ENCODE results near the gene RRBP1. TPM values are rescaled to one million over a fixed set of nuclear protein-coding genes. Genes with fewer than 3 reads are reported as not detected.

Gene RRBP1
- total and polyA plus RNA-seq, 7 experiments from 2014 or later, result 4.1 to 73.9 (median 28.1) TPM

DNA sequence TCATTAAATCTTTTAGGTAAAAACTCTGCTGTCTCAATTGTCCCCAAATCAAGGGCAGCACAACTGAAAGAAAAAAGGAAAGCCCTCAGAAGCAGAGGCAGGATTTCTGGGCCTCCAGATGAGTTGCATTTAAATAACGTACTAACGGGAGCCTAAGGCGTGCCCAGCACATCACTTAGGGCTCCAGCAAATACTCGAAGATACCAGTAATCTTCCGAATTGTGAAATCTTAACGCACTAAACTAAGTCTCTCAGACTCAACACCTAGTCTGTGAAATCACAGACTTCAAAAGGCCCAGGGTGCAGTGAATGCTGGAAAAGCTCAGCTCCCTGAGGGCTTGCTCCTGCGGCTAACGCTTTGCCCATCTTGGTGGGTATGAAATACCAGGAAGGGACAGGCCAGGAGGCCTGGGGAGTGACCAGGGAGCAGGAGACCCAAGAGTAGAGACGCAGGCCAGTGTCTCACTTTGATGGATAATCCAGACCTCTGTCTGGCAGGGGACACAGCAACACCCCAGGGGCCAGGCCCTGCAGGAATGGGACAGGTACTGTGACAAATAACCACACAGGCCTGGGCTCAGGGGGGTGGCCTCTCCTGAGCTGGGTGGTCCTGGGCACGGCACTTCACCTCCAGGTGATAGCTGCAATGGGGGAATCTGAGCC is 36.4 kb downstream of the RRBP1 start:
- no peaks in the 10 kb centered on the region for H3K9me3 ChIP-seq (ENCODE audit: control insufficient read depth in 2 of 3, low read length in 3 of 3)
- H3K4me3 Mint-ChIP-seq, result no peak overlapping the region
- H3K27me3 ChIP-seq (ENCODE audit: control insufficient read depth in 2 of 2, insufficient read depth in 2 of 2, low read length in 2 of 2), result no peaks in the 10 kb centered on the region
- no peak overlapping the region for H3K27ac ChIP-seq (ENCODE audit: low read depth, low read length)
- ChIA-PET POLR2A (no interaction called here), CTCF (no interaction called here)
- no peak overlapping the region for H3K27ac Mint-ChIP-seq
- H3K4me3 ChIP-seq (ENCODE audit: low read length), result no peak overlapping the region
- H3K36me3 ChIP-seq (ENCODE audit: control insufficient read depth in 2 of 3, insufficient read depth in 3 of 3, low read length in 3 of 3), result peaks cover 0 to 23% (median 0%) of the 10 kb centered on the region in 3 experiments
- peaks cover 0 to 7% (median 0%) of the 10 kb centered on the region in 5 donors for H3K36me3 Mint-ChIP-seq
- no peak for DNase-seq
- intact Hi-C loops (cut with micrococcal nuclease), result no loop called here
- H3K4me1 Mint-ChIP-seq, result peaks cover 4 to 15% (median 8%) of the 10 kb centered on the region in 7 donors
- H3K4me1 ChIP-seq (ENCODE audit: control insufficient read depth in 2 of 2, insufficient read depth in 2 of 2, low read length in 2 of 2), result no peaks in the 10 kb centered on the region
- no peak for ATAC-seq
- no peaks in the 10 kb centered on the region for H3K9me3 Mint-ChIP-seq
- H3K27me3 Mint-ChIP-seq, result no peaks in the 10 kb centered on the region

DNA sequence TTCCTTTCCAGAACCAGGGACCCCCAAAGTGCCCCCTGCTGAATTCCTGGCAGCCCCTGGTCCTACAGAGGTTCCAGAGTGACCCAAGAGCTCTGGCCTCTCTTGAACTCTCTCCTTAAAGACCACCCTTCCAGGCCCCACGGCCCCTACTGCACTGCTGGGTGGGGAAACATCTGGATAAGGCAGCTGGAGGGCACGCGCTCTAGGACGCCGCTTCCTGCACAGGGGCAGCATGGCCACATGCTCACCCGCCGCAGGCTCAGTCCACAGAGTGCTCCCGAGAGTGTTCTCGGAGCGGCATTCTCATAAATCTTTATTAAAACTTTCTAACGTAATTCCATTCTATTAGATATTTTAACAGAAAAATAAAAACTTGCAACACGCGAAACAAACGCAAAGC is 37.0 kb downstream of the RRBP1 start:
- intact Hi-C loops (cut with micrococcal nuclease), result no loop called here
- CTCF ChIA-PET, result no interaction called here
- POLR2A ChIA-PET, result no interaction called here

DNA sequence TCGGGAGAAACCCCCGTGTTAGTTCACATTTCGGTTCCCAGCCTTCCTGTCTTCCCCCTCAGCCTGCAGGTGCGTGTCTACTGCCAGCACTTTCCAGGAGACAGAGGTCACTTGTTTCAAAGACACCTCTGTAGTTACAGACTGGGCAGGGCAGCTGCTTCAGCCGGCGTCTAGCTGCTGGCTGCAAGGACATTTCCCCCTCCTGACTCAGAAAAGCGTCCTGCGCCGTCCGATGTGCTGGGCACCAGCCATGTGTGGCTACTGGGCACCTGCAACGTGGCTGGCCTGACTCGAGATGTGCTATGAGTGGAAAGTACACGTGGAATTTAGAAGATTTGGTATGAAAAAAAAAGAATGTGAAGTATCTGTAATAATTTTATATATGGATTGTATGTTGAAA is 37.6 kb downstream of the RRBP1 start:
- Mint-ChIP-seq H3K36me3 (peaks cover 0 to 8% (median 0%) of the 10 kb centered on the region in 5 donors), H3K27me3 (no peaks in the 10 kb centered on the region), H3K9me3 (no peaks in the 10 kb centered on the region), H3K4me3 (no peak overlapping the region), H3K4me1 (peaks cover 2 to 15% (median 8%) of the 10 kb centered on the region in 7 donors), H3K27ac (peak overlapping the region in 1 of 9 donors; percentile 54)
- no peak for ATAC-seq
- H3K4me3 ChIP-seq (ENCODE audit: low read length), result no peak overlapping the region
- H3K27ac ChIP-seq (ENCODE audit: low read depth, low read length), result no peak overlapping the region
- H3K9me3 ChIP-seq (ENCODE audit: control insufficient read depth in 2 of 3, low read length in 3 of 3), result no peaks in the 10 kb centered on the region
- H3K36me3 ChIP-seq (ENCODE audit: control insufficient read depth in 2 of 3, insufficient read depth in 3 of 3, low read length in 3 of 3), result peaks cover 0 to 30% (median 3%) of the 10 kb centered on the region in 3 experiments
- no peaks in the 10 kb centered on the region for H3K27me3 ChIP-seq (ENCODE audit: control insufficient read depth in 2 of 2, insufficient read depth in 2 of 2, low read length in 2 of 2)
- intact Hi-C loops (cut with micrococcal nuclease), result no loop called here
- ChIA-PET CTCF (no interaction called here), POLR2A (no interaction called here)
- H3K4me1 ChIP-seq (ENCODE audit: control insufficient read depth in 2 of 2, insufficient read depth in 2 of 2, low read length in 2 of 2), result no peaks in the 10 kb centered on the region
- no peak for DNase-seq

More for the DNA sequence above, 37.0 kb downstream of the RRBP1 start:
- H3K9me3 ChIP-seq (ENCODE audit: control insufficient read depth in 2 of 3, low read length in 3 of 3), result no peaks in the 10 kb centered on the region
- no peaks in the 10 kb centered on the region for H3K27me3 ChIP-seq (ENCODE audit: control insufficient read depth in 2 of 2, insufficient read depth in 2 of 2, low read length in 2 of 2)
- ATAC-seq (no peak), DNase-seq (no peak)
- peaks cover 0 to 29% (median 1%) of the 10 kb centered on the region in 3 experiments for H3K36me3 ChIP-seq (ENCODE audit: control insufficient read depth in 2 of 3, insufficient read depth in 3 of 3, low read length in 3 of 3)
- peak overlapping the region in 1 of 9 donors; percentile 31 for H3K27ac Mint-ChIP-seq
- H3K27ac ChIP-seq (ENCODE audit: low read depth, low read length), result no peak overlapping the region
- no peaks in the 10 kb centered on the region for H3K27me3 Mint-ChIP-seq
- H3K36me3 Mint-ChIP-seq, result peaks cover 0 to 7% (median 0%) of the 10 kb centered on the region in 5 donors
- H3K4me1 ChIP-seq (ENCODE audit: control insufficient read depth in 2 of 2, insufficient read depth in 2 of 2, low read length in 2 of 2), result no peaks in the 10 kb centered on the region
- peaks cover 2 to 15% (median 8%) of the 10 kb centered on the region in 7 donors for H3K4me1 Mint-ChIP-seq
- H3K4me3 Mint-ChIP-seq, result no peak overlapping the region
- H3K9me3 Mint-ChIP-seq, result no peaks in the 10 kb centered on the region
- H3K4me3 ChIP-seq (ENCODE audit: low read length), result no peak overlapping the region

DNA sequence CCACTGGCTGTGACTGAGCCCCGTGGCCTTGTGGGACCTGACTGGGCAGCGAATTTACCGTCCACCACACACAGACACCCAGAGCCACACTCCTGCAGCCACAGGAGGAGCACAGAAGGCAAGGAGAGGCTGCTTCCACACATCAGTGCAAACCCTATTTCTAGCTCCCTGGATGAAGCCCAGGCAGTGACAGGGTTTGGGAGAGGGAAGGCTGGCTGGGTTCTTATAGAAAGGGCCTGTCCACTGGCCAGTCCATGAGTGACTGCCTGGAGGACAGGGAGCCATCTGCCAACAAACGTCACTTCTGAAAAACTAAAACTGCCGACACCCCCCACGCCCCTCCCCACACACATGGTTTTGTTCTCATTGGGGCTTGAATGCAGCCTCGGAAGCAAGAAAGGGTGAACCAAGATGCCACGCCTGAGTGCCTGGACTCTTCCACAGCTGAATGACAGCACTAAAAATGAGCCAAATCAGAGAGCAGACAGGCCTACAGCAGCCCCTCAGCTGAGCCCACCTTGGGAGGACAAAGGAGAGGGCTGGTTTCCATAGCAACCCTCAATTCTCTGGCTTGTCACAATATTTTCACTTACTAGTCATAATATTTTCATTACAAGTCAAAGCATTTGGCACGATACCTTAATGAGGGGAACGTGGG is 38.4 kb downstream of the RRBP1 start:
- Mint-ChIP-seq H3K4me3 (no peak overlapping the region), H3K4me1 (peaks cover 0 to 7% (median 1%) of the 10 kb centered on the region in 7 donors), H3K27ac (no peak overlapping the region), H3K9me3 (no peaks in the 10 kb centered on the region), H3K27me3 (no peaks in the 10 kb centered on the region), H3K36me3 (peaks cover 0 to 13% (median 0%) of the 10 kb centered on the region in 5 donors)
- Histone ChIP-seq H3K9me3 (ENCODE audit: control insufficient read depth in 2 of 3, low read length in 3 of 3) (no peaks in the 10 kb centered on the region), H3K4me1 (ENCODE audit: control insufficient read depth in 2 of 2, insufficient read depth in 2 of 2, low read length in 2 of 2) (no peaks in the 10 kb centered on the region), H3K36me3 (ENCODE audit: control insufficient read depth in 2 of 3, insufficient read depth in 3 of 3, low read length in 3 of 3) (peaks cover 0 to 30% (median 3%) of the 10 kb centered on the region in 3 experiments), H3K27me3 (ENCODE audit: control insufficient read depth in 2 of 2, insufficient read depth in 2 of 2, low read length in 2 of 2) (no peaks in the 10 kb centered on the region), H3K27ac (ENCODE audit: low read depth, low read length) (no peak overlapping the region), H3K4me3 (ENCODE audit: low read length) (no peak overlapping the region)
- ATAC-seq (no peak), DNase-seq (no peak)
- CTCF ChIA-PET, result interaction anchor here (1.1 kb wide), 1 partner anchor 12 kb away, joined by 3 read pairs; no protein-coding TSS in a partner anchor
- intact Hi-C loops (cut with micrococcal nuclease), result no loop called here
- POLR2A ChIA-PET, result no interaction called here

DNA sequence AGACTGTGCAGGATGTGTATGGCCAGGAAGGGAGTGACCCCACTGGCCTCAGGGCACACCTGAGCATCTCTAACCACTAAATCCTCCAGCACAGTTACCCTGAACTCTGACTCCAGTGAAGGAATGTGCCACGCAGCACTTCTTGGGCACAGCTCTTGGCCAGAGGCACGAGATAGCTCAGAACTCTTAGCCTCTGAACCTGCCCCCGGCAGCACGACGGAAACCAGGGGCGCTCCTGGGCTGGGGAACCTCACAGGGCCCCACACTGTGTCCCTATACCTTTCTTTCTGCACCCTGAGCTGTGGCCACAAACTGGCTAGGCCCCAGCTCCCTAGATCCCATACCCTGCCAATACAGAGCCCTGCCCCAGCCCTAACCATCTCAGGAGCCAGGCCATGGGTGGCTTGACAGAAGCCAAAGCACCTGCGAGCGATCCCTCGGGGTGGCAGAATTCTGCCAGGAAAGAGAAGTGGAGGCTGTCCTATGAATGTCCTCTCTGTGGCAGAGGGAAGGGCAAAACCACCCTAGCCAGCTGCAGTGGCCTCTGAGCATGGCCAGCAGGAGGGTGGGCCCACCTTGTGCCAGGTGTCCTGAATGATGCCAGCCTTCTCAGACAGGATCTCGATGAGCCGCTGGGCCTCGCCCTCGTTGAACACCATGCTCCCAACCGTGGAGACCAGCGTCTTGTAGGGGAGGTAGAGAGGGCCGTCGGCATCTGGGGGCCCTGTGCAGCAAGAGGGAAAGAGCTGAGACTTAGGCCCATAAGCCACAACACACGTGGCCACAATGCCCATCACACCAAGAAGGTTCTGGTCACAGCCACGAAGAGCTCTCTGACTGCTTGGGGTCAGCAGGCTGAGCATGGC is 39.4 kb downstream of the RRBP1 start:
- H3K27ac Mint-ChIP-seq, result no peak overlapping the region
- ChIA-PET CTCF (interaction anchor here (0.9 to 1.1 kb wide), 2 partner anchors 10 to 13 kb away, joined by 3 read pairs; no protein-coding TSS in a partner anchor), POLR2A (no interaction called here)

DNA sequence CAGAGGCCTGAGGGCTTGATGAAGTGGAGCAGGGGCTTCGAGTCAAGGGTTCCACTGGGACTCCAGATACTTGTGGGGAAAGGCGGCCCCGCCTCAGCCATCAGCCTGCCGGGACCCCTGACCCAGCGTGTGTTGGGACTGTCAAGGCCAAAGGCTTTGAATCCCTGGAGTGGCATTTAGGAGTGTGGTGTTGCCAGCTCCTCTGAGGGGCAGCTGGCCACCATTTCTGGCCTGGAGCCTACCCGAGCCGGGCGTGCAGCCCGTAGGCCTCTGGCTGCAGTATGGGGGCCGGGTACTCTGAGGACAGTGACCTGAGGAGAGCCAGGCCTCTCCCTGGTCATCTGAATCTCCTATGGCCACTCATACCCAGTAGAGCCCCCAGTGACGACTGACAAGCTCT is 40.0 kb downstream of the RRBP1 start:
- Mint-ChIP-seq H3K4me3 (no peak overlapping the region), H3K27ac (no peak overlapping the region), H3K4me1 (peaks cover 0 to 4% (median 0%) of the 10 kb centered on the region in 7 donors), H3K36me3 (peaks cover 0 to 13% (median 0%) of the 10 kb centered on the region in 5 donors), H3K9me3 (no peaks in the 10 kb centered on the region), H3K27me3 (no peaks in the 10 kb centered on the region)
- H3K27ac ChIP-seq (ENCODE audit: low read depth, low read length), result no peak overlapping the region
- H3K36me3 ChIP-seq (ENCODE audit: control insufficient read depth in 2 of 3, insufficient read depth in 3 of 3, low read length in 3 of 3), result peaks cover 0 to 36% (median 3%) of the 10 kb centered on the region in 3 experiments
- POLR2A ChIA-PET, result no interaction called here
- H3K4me3 ChIP-seq (ENCODE audit: low read length), result no peak overlapping the region
- intact Hi-C loops (cut with micrococcal nuclease), result no loop called here
- DNase-seq, result no peak
- CTCF ChIA-PET, result interaction anchor here (0.9 kb wide), 1 partner anchor 11 kb away, joined by 3 read pairs; no protein-coding TSS in a partner anchor
- H3K27me3 ChIP-seq (ENCODE audit: control insufficient read depth in 2 of 2, insufficient read depth in 2 of 2, low read length in 2 of 2), result no peaks in the 10 kb centered on the region
- no peak for ATAC-seq
- H3K4me1 ChIP-seq (ENCODE audit: control insufficient read depth in 2 of 2, insufficient read depth in 2 of 2, low read length in 2 of 2), result no peaks in the 10 kb centered on the region
- H3K9me3 ChIP-seq (ENCODE audit: control insufficient read depth in 2 of 3, low read length in 3 of 3), result no peaks in the 10 kb centered on the region

More for the DNA sequence above, 39.4 kb downstream of the RRBP1 start:
- Histone ChIP-seq H3K27ac (ENCODE audit: low read depth, low read length) (no peak overlapping the region), H3K36me3 (ENCODE audit: control insufficient read depth in 2 of 3, insufficient read depth in 3 of 3, low read length in 3 of 3) (peaks cover 0 to 36% (median 3%) of the 10 kb centered on the region in 3 experiments), H3K9me3 (ENCODE audit: control insufficient read depth in 2 of 3, low read length in 3 of 3) (no peaks in the 10 kb centered on the region), H3K4me3 (ENCODE audit: low read length) (no peak overlapping the region), H3K4me1 (ENCODE audit: control insufficient read depth in 2 of 2, insufficient read depth in 2 of 2, low read length in 2 of 2) (no peaks in the 10 kb centered on the region), H3K27me3 (ENCODE audit: control insufficient read depth in 2 of 2, insufficient read depth in 2 of 2, low read length in 2 of 2) (no peaks in the 10 kb centered on the region)
- Mint-ChIP-seq H3K4me1 (peaks cover 0 to 7% (median 0%) of the 10 kb centered on the region in 7 donors), H3K4me3 (no peak overlapping the region), H3K9me3 (no peaks in the 10 kb centered on the region), H3K36me3 (peaks cover 0 to 13% (median 0%) of the 10 kb centered on the region in 5 donors), H3K27me3 (no peaks in the 10 kb centered on the region)
- intact Hi-C loops (cut with micrococcal nuclease), result no loop called here
- DNase-seq (no peak), ATAC-seq (no peak)
